DMS153 (cell line): ENCODE results near the gene KIF6.
"Not testable (repeated sequence)": the region's sequence is repeated elsewhere in the genome, so short reads cannot be mapped to it uniquely, and the experiment has no call there.

Experiments
- DNase-seq: peaks from one replicate; lab custom pipeline; 2025; lab: John Stamatoyannopoulos, UW

The KIF6 gene

DNA sequence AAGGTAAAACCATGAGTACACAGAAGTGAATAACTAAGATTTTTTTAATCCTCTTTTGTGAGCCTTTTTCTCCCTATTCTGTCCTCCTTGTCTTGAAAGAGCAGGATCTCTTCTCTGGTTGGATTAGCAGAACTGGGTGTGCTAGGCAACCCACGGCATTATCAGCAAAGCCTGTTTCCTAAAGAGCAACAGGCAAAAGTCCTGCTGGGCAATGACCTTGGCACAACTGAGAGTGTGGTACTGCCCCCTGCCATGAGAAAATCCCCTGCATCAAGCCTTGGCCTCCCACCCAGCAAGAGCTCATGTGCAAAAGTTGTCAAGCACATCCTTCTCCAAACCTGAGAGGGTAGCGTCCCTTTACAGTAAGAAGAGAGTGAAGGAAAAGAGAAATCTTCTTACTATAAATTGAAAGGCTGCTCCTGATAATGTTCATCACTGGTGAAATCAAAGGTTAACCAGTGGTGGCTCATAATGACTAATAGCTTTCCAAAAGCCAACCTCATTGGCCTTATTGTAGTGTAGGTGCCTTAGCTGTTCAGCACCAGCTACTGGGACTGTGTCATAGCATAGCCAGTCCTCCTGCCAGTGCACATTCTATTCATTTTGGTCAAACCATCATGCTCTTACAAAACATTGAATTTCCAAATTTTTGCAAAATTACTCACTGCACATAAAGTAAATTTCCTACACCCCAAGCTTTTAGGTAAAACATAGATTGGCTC is 17.1 kb downstream of the KIF6 start:
- DNase-seq = no peak

DNA sequence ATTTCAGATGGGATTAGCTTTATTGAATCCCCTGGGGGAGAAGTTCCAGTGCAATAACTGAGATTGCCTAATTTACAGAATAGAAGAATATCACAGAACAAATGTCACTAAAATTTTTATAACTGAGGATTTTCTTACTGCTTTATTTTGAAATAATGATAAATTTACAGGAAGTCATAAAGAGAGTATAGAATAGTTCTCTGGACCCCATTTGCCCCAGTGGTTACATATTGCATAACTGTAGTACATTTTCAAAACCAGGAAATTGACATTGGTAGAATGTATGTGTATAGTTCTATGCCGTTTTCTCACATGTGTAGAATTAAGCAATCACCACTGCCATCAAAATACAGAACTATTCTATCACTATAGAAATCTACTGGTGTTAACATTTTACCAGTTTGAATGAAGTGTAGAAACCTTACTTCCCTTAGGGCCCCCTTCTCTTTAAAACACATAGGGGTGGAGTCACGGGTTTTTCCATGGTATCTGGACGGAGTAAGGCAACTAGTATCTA is 18.3 kb downstream of the KIF6 start:
- DNase-seq = no peak

DNA sequence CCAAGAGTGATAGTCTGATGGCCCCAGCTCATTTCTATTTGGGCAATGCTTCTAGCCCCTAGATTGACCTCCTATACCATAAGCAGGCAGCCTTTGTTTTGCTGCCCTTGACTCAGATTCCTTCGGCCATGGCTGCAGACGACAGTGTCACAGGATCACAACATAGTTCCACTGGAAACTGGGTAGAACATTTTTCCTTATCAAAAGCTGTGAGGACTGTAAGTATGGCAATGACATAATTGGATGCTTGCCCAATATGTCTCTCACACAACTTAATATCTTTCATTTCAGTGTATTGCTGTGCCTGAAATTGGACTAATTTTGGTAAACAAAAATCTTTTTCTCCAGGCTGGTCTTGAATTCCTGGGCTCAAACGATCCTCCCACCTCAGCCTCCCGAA is 22.9 kb downstream of the KIF6 start:
- no peak for DNase-seq

DNA sequence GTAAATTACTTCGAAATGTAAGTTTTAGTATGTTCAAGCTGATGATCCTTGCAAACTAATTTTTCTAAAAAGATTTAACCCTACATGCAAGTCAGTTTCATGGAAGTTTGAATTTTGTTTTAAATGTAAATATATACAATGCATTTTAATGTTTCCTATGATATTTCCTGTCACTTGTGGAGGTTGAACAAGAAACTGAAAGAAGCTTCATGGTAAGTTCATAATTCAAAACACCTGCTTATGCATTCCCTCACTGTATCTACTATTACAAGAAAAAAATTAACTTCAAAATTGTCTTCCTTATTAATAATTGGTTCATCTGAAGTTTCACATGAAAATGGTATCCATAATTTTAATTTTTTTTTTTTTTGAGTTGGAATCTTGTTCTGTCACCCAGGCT is 24.8 kb downstream of the KIF6 start:
- DNase-seq = no peak

- DNase-seq = no peak
These were observed 26.4 kb downstream of the KIF6 start for GRCh38 chr6:39698789-39699188.

DNA sequence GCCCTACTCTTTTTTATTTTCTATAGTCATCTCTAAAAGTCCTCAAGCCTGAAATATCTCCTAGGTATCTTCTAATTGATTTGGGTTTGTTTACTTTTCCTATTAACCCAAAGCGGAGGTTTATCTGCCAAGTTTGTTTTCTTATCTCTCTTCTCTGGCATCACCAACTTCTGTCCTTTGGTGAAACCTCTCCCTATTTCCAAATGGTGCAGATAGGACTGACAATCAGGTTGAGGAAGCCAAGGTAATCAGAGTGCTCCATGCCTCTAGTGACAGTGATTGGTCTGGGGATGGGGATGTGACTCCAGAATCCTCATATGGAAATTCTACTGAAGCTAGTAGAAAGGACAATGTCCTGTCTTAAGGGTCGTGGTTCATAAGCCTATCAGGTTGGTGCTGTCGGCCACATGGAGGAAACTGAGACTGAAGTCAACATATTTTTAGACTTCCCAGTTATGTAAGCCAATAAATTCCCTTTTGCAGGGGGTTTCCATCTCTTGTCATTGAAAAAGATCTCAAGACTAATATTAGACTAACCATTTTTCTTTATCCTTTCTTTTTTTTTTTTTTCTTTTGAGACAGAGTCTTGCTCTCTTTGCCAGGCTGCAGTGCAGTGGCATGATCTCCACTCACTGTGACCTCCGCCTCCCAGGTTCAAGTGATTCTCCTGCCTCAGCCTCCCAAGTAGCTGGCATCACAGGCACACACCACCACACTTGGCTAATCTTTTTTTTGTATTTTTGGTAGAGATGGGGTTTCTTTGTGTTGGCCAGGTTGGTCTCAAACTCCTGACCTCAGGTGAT is 28.0 kb downstream of the KIF6 start:
- DNase-seq = no peak

GRCh38 chr6:39695447-39695846 is 29.8 kb downstream of the KIF6 start:
- no peak for DNase-seq

DNA sequence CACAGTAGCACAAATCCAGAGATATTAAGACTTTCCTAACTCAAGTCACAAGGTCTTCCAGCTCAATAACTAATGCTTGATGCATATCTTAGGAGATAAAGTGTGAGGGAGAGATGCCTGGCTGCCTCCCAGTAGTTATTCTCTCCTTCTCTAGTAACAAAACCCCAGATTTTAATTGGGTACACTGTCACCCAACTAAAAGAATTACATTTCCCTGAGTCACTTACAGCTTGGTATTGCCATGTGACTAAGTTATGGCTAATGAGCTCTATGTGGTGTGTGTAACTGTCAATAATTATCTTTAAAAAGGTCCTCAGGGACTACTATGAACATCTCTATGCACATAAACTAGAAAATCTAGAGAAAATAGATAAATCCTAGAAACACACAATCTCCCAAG is 32.0 kb downstream of the KIF6 start:
- no peak for DNase-seq

DNA sequence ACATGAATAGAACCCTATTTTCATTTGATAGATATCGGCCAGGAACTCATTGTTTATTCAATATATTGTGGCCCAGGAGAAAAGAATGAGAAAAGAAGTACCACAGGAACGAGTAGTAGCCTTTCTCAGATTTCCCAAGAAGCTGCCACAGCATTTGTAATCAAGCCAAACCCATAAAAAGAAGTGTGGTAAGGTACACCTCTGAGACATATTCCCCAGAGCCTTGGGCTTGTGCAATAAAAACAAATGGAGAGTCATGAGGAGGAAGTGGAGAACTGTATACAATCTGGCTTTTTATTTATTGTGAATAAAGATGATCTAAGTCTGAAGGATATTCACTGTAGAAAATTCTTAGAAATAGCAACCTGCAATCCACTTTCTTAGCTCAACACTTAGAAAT is 36.7 kb downstream of the KIF6 start:
- no peak for DNase-seq

DNA sequence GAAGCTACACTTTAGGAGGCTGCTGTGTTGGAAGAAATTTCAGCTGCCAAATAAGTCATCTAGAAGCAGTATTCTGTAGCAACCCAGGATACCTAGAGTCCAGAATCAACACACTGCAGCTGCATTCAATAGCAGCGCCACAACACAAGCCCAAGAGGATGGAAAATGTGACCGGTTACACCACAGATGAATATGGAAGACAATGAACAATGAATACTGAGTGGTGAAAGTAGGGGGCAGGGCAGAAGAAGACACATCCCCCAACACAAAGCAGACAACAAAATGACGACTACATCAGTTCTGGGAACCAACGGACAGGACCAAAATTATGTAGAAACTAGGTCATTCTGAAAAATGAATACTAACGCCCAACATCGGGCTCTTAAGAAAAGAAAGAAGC is 38.2 kb downstream of the KIF6 start:
- DNase-seq = no peak

GRCh38 chr6:39685938-39686337 is 39.3 kb downstream of the KIF6 start:
- no peak for DNase-seq

DNA sequence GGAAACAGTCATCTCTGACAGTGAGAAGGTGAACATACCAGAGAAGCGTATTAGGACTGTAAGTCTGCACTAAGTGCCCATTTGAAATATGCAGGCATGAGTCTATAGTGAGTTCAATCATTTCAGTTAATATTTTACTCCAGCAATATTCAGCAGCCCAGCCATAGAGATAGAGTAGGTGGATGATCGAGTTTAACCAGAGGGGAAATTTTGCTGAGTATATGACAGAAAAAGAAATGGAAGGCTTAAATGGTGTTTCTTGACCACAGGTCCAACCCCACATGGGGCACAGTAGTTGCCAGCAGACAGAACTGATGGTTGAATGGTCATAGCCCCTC is 39.8 kb downstream of the KIF6 start:
- DNase-seq = no peak

GRCh38 chr6:39684790-39685488 is 40.3 kb downstream of the KIF6 start:
- no peak for DNase-seq

- no peak for DNase-seq
These were observed 43.5 kb downstream of the KIF6 start for GRCh38 chr6:39681674-39682121.

DNA sequence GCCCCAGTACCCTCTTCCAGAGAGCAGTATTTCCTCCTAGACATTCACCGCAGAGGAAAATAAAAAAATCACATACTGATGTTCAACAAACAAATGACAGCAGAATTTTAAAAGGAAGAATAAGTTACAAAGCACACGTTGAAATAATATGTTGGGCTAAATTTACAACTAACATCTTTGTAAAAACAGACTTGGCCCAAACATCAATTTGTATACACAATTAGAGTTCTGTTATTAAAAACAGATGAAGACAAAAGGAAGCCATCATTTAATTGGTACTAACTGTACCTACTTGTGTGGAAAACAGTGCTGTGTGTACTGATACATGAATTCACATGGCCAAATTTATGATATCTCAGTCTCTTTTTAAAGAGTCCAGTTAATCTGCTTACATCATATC is 46.3 kb downstream of the KIF6 start:
- DNase-seq = no peak

DNA sequence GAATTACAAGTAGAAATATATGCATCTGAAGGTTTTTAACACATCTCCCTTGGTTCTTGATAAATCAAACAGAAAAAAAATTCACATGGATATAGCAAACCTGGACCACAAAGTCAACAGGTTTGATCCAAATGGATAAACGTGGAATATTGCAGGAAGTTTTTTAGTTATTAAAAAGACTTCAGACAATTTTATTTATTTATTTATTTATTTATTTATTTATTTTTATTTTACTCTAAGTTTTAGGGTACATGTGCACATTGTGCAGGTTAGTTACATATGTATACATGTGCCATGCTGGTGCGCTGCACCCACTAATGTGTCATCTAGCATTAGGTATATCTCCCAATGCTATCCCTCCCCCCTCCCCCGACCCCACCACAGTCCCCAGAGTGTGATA is 47.9 kb downstream of the KIF6 start:
- not testable (repeated sequence) for DNase-seq

DNA sequence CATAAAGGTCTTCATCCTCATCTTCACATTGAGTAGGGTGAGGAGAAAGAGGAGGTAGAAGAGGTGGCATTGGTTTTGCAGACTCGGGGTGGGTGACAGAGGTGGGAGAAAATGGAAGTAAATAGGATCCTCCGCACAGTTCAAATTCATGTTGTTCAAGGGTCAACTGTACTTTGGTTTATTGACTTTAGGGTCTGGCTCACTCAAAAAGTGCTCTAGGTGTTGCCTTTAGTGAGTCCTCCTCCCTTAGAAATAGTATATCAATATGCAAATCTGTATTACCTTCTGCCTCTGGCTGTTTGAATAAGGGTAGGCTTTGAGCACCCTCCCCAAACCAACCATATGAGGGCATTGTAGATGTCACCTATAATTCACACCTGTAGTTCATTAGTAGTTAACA is 54.7 kb downstream of the KIF6 start:
- no peak for DNase-seq

- no peak for DNase-seq
These were observed 55.2 kb downstream of the KIF6 start for GRCh38 chr6:39669973-39670342.

DNA sequence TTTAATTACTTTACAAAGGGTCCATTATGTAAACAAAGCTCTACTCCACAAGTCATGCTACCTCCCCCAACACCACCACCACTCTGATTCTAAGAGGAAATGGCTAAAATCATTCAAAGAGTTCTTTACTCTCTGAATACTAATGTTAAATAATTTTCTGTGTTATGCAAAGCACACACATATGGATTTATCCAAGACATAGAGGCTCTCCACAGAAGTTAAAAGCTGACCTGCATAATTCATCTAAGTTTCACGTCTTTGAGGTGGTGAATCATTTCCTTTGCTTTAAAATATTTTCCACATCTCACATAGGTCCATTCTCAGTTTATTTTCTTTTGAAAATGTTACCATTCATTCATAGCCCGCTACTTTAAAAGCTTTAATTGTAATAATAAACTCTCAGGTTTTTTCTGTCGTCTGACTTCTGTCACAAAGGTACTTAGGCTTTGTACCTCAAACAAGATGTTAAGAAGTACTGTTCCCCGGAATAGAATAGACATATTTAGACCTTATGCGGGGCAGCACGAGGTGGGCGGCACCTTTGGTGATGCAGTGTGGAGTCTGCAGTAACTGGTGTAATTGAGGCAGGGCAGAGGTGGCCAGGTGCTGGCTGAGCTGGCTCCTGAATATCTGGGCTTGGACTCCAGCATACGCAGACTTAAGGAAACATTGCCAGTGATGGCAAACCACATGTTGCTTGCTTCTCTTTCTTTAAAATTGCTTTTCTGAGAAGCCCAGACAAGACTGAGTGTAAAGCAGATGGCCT is 55.8 kb downstream of the KIF6 start:
- DNase-seq = no peak

DNA sequence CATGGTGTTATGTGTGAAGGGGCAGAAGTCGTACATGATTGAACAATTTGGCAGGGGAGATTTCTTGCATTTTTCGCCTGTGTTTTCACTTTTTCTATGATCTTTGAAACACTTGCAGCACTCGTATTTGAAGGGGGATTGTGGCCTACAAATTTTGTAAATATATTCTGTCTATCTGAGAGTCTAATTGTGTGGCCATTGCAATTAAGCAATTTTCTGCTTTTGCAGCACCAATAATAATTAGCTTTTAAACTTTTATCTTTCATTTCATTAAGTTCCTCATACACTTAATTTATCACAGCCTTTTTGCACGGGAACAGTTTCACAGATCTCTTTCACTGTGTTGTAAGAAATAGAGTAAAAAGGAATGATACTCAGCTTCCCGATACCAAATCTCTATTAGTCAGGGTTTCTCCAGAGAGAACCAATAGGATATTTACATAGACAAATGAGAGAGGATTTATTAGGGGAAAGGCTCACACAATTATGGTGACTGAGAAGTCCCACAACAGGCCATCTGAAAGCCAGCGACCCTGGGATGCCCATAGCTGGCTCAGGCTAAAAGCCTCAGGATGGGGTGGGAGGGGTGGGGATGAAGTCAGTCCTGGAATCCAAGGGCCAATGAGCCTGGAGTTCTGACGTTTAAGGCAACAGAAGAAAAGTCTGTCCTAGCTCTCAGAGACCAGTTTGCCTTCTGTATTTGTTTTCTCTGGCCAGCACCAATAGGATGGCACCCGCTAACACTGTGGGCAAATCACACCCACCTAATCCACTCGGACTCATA is 58.3 kb downstream of the KIF6 start:
- DNase-seq = no peak

DNA sequence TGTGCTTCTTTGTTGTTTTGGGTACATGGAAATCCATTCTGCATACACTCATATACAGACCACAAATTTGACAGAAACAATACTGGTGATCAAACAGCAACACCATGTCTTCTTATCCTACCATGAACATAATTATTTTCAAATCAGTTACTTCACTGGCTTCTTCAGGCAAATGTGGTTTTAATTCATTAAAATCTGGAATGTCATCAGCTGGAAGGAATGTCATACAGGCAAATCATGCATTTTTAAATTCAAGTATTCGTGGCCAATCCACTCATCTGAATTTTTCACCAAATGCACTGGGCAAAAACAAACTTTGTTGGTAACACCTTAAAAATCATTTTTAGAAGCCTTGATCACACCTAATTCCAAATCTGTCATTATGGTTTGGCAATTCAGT is 59.3 kb downstream of the KIF6 start:
- no peak for DNase-seq
